ENCODE results near the gene ATP6V0B.

DNA sequence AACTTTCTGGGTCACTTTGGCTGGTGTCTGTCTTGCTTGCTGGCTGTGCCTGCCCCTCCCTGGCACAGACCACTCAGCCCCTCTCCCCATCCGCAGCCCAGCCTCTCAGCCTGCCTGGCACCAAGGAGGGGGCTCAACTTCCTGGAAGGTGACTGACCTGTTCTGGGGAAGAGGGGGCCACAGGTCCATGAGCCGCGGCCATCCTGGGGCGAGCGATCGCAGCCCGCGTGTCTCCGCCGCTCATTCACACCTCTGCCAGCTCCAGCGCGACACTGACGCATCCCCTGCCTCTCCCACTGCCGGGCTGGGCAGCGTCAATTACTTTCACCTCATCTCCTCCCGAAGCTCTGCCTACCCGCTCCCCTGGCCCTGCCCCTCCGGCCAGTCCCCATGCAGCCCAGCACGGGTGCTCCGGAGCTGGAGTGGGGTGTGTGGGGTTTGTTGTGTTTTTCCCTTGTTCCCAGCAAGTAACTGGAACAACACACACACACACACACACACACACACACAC is 42.2 kb downstream of the ATP6V0B start:
- TF ChIP-seq POLR2A (IDR thresholded peaks at IDR 0.05; ENCODE audit: low read length) (no peak), MYC (IDR thresholded peaks at IDR 0.05; ENCODE audit: borderline replicate concordance, low read length) (no peak), EP300 (IDR thresholded peaks at IDR 0.05) (no peak)
- TF ChIP-seq, protein P1, sequence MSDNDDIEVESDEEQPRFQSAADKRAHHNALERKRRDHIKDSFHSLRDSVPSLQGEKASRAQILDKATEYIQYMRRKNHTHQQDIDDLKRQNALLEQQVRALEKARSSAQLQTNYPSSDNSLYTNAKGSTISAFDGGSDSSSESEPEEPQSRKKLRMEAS (IDR thresholded peaks at IDR 0.05): no peak
- TF ChIP-seq, protein P2, sequence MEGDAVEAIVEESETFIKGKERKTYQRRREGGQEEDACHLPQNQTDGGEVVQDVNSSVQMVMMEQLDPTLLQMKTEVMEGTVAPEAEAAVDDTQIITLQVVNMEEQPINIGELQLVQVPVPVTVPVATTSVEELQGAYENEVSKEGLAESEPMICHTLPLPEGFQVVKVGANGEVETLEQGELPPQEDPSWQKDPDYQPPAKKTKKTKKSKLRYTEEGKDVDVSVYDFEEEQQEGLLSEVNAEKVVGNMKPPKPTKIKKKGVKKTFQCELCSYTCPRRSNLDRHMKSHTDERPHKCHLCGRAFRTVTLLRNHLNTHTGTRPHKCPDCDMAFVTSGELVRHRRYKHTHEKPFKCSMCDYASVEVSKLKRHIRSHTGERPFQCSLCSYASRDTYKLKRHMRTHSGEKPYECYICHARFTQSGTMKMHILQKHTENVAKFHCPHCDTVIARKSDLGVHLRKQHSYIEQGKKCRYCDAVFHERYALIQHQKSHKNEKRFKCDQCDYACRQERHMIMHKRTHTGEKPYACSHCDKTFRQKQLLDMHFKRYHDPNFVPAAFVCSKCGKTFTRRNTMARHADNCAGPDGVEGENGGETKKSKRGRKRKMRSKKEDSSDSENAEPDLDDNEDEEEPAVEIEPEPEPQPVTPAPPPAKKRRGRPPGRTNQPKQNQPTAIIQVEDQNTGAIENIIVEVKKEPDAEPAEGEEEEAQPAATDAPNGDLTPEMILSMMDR (IDR thresholded peaks at IDR 0.05): no peak
- TF ChIP-seq, protein P3, sequence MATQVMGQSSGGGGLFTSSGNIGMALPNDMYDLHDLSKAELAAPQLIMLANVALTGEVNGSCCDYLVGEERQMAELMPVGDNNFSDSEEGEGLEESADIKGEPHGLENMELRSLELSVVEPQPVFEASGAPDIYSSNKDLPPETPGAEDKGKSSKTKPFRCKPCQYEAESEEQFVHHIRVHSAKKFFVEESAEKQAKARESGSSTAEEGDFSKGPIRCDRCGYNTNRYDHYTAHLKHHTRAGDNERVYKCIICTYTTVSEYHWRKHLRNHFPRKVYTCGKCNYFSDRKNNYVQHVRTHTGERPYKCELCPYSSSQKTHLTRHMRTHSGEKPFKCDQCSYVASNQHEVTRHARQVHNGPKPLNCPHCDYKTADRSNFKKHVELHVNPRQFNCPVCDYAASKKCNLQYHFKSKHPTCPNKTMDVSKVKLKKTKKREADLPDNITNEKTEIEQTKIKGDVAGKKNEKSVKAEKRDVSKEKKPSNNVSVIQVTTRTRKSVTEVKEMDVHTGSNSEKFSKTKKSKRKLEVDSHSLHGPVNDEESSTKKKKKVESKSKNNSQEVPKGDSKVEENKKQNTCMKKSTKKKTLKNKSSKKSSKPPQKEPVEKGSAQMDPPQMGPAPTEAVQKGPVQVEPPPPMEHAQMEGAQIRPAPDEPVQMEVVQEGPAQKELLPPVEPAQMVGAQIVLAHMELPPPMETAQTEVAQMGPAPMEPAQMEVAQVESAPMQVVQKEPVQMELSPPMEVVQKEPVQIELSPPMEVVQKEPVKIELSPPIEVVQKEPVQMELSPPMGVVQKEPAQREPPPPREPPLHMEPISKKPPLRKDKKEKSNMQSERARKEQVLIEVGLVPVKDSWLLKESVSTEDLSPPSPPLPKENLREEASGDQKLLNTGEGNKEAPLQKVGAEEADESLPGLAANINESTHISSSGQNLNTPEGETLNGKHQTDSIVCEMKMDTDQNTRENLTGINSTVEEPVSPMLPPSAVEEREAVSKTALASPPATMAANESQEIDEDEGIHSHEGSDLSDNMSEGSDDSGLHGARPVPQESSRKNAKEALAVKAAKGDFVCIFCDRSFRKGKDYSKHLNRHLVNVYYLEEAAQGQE (IDR thresholded peaks at IDR 0.05): no peak

All from A549 (cell line).